ELR (cell line): ENCODE measurements around the gene GABPB2.

Source experiments
- DNase-seq: peaks from one replicate; pipeline ENCODE4 v3.0.0-alpha.2; 2015; ENCODE audit warnings: low read depth

GABPB2 gene

GRCh38 chr1:151133018-151133806 is 62.7 kb downstream of the GABPB2 start:
- DNase-seq: no peak

GRCh38 chr1:151134396-151134795 is 63.8 kb downstream of the GABPB2 start:
- DNase-seq: no peak

GRCh38 chr1:151134991-151135390 is 64.4 kb downstream of the GABPB2 start:
- DNase-seq: no peak

GRCh38 chr1:151135433-151136385 is 65.1 kb downstream of the GABPB2 start:
- DNase-seq: no peak

- no peak for DNase-seq
Measured at GRCh38 chr1:151137789-151138188, 67.2 kb downstream of the GABPB2 start.

GRCh38 chr1:151142411-151143056 is 72.0 kb downstream of the GABPB2 start:
- DNase-seq: no peak

- DNase-seq: no peak
Measured at GRCh38 chr1:151143057-151143435, 72.5 kb downstream of the GABPB2 start.

- no peak for DNase-seq
Measured at GRCh38 chr1:151143986-151144385, 73.4 kb downstream of the GABPB2 start.

- DNase-seq: no peak
Measured at GRCh38 chr1:151144474-151145303, 74.1 kb downstream of the GABPB2 start.

GRCh38 chr1:151145304-151146071 is 74.9 kb downstream of the GABPB2 start:
- DNase-seq: peak; percentile 31

GRCh38 chr1:151146072-151146411 is 75.5 kb downstream of the GABPB2 start:
- DNase-seq: peak; percentile 34

GRCh38 chr1:151146412-151147131 is 76.0 kb downstream of the GABPB2 start, which contains the start of gene SEMA6C:
TSS of gene SEMA6C (minus strand) at chr1:151146631. CDS start at chr1:151142621, 4,010 bp downstream.
- DNase-seq: peak; percentile 93

- DNase-seq: no peak
Measured at GRCh38 chr1:151147132-151147503, 76.6 kb downstream of the GABPB2 start.

GRCh38 chr1:151147665-151148064 is 77.1 kb downstream of the GABPB2 start:
- DNase-seq: no peak

GRCh38 chr1:151156515-151156819 is 85.9 kb downstream of the GABPB2 start, which contains the start of gene TNFAIP8L2:
TSS of gene TNFAIP8L2 (plus strand) at chr1:151156649. CDS start at chr1:151158698, 2,049 bp downstream.
- DNase-seq: no peak

GRCh38 chr1:151157067-151157531 is 86.5 kb downstream of the GABPB2 start:
- DNase-seq: no peak

- DNase-seq: no peak
Measured at GRCh38 chr1:151158326-151158725, 87.8 kb downstream of the GABPB2 start.

- no peak for DNase-seq
Measured at GRCh38 chr1:151158751-151159251, 88.2 kb downstream of the GABPB2 start.

GRCh38 chr1:151159373-151159772 is 88.8 kb downstream of the GABPB2 start:
- DNase-seq: no peak

- no peak for DNase-seq
Measured at GRCh38 chr1:151164732-151165280, 94.2 kb downstream of the GABPB2 start.
